A549 (cell line): Measurements from ENCODE around the gene TCN2. TPM values are rescaled to one million over a fixed set of nuclear protein-coding genes. Genes with fewer than 3 reads are reported as not detected.

Source experiments
- ATAC-seq, 2 experiments: fragments of 200-7000 bp in 1 of 2; fragments of >200 bp in 1 of 2; cut with Nextera tagmentation in 1 of 2; cut with Tn5 transposase in 1 of 2; 3 replicates each; pipeline versions ENCODE4 v1.8.0 to v1.9.1; 2018 to 2020; ENCODE audit warnings: mild to moderate bottlenecking in 1 of 2, moderate library complexity in 1 of 2
- CTCF ChIA-PET: fragments of 300-600 bp; sonication (Branson Sonifier 250); formaldehyde crosslinking; extraction: SDS; loops from one replicate; lab custom pipeline; 2021; ENCODE audit warnings: antibody characterized with exemption, inconsistent platforms; lab: Yijun Ruan, JAX
- POLR2A ChIA-PET: fragments of 350-600 bp; formaldehyde crosslinking; extraction: SDS; loops from one replicate; lab custom pipeline; 2021; ENCODE audit warnings: antibody characterized with exemption, inconsistent platforms; lab: Yijun Ruan, JAX
- DNase-seq, 2 experiments: peaks; one replicate each; pipeline versions ENCODE4 v3.0.0 to v3.0.0-alpha.2; 2011 to 2016; ENCODE audit warnings: low read depth in 1 of 2, low spot score in 1 of 2
- FAIRE-seq: peaks from 2 replicates; lab custom pipeline; 2011; peaks lifted over from hg19 to GRCh38; lab: Jason Lieb, UNC
- H3K27ac ChIP-seq, 2 experiments: fragments of >200 bp; sonication (Bioruptor Twin); formaldehyde crosslinking; 3 replicates each; pipeline ENCODE4 v1.5.1; 2016 to 2017
- H3K4me1 ChIP-seq: fragments of >200 bp; sonication (Bioruptor Twin); formaldehyde crosslinking; 3 replicates; pipeline ENCODE4 v1.6.1; 2016
- H3K4me2 ChIP-seq: fragments of >200 bp; sonication (Bioruptor Twin); formaldehyde crosslinking; 3 replicates; pipeline ENCODE4 v1.6.1; 2016
- H3K4me3 ChIP-seq: fragments of >200 bp; sonication (Bioruptor Twin); formaldehyde crosslinking; 3 replicates; pipeline ENCODE4 v1.5.1; 2016
- H3K9me3 ChIP-seq: fragments of >200 bp; sonication (Bioruptor Twin); formaldehyde crosslinking; 3 replicates; pipeline ENCODE4 v1.6.1; 2016
- ATOH8 ChIP-seq: fragments of 250-450 bp; sonication (Bioruptor Pico); IDR thresholded peaks from 2 replicates; pipeline ENCODE4 v1.5.0; 2020; ENCODE audit warnings: low read depth, mild to moderate bottlenecking, moderate library complexity
- CBX8 ChIP-seq: fragments of 200-600 bp; sonication (generic); IDR thresholded peaks from 2 replicates; pipeline ENCODE4 v1.6.1; 2016
- CEBPB ChIP-seq, 2 experiments: fragments of >200 bp in 1 of 2; sonication (Bioruptor Twin) in 1 of 2; formaldehyde crosslinking in 1 of 2; IDR thresholded peaks; 2 replicates each; pipeline ENCODE4 v1.6.1; 2012 to 2016
- EHMT2 ChIP-seq: fragments of 200-600 bp; sonication (generic); IDR thresholded peaks from 2 replicates; pipeline ENCODE4 v1.6.1; 2016; ENCODE audit warnings: antibody characterized with exemption, low read depth, mild to moderate bottlenecking, moderate library complexity
- EP300 ChIP-seq, 2 experiments: fragments of >200 bp; sonication (Bioruptor Twin); formaldehyde crosslinking; IDR thresholded peaks; 2 replicates in 1 of 2; 3 replicates in 1 of 2; pipeline ENCODE4 v1.6.1; 2016 to 2017
- ESRRA ChIP-seq: fragments of 150-350 bp; IDR thresholded peaks from 2 replicates; pipeline ENCODE4 v1.6.1; 2014; ENCODE audit warnings: mild to moderate bottlenecking, low read length, borderline replicate concordance
- FOSL2 ChIP-seq, 2 experiments: fragments of 450-650 bp in 1 of 2; fragments of >200 bp in 1 of 2; sonication (Bioruptor Twin) in 1 of 2; formaldehyde crosslinking; IDR thresholded peaks; 2 replicates each; pipeline versions ENCODE4 v1.5.0 to v1.6.1; 2016 to 2020; ENCODE audit warnings: mild to moderate bottlenecking in 1 of 2, moderate library complexity in 1 of 2
- FOXS1 ChIP-seq: fragments of 250-450 bp; sonication (Bioruptor Pico); IDR thresholded peaks from 2 replicates; pipeline ENCODE4 v1.5.0; 2020; ENCODE audit warnings: mild to moderate bottlenecking, moderate library complexity
- GATA3 ChIP-seq: IDR thresholded peaks from 2 replicates; pipeline ENCODE4 v1.6.1; 2012; ENCODE audit warnings: borderline replicate concordance
- HMGXB4 ChIP-seq: fragments of 250-450 bp; sonication (Bioruptor Pico); IDR thresholded peaks from 2 replicates; pipeline ENCODE4 v1.5.0; 2021; ENCODE audit warnings: mild to moderate bottlenecking, moderate library complexity, borderline replicate concordance
- HOXA7 ChIP-seq: fragments of 250-450 bp; sonication (Bioruptor Pico); IDR thresholded peaks from 2 replicates; pipeline ENCODE4 v1.5.0; 2020; ENCODE audit warnings: mild to moderate bottlenecking, moderate library complexity
- HOXB5 ChIP-seq: fragments of 250-450 bp; sonication (Bioruptor Pico); IDR thresholded peaks from 2 replicates; pipeline ENCODE4 v1.5.0; 2020; ENCODE audit warnings: mild to moderate bottlenecking, moderate library complexity
- JUN ChIP-seq, 2 experiments: fragments of >200 bp; sonication (Bioruptor Twin); formaldehyde crosslinking; IDR thresholded peaks; 2 replicates in 1 of 2; 3 replicates in 1 of 2; pipeline ENCODE4 v1.6.1; 2016 to 2017
- KDM5A ChIP-seq: fragments of 200-600 bp; sonication (generic); IDR thresholded peaks from 2 replicates; pipeline ENCODE4 v1.6.1; 2016; ENCODE audit warnings: antibody characterized with exemption, mild to moderate bottlenecking
- MAFK ChIP-seq: fragments of 450-650 bp; IDR thresholded peaks from 2 replicates; pipeline ENCODE4 v1.6.1; 2014; ENCODE audit not compliant: partially characterized antibody
- MAZ ChIP-seq: fragments of 150-350 bp; IDR thresholded peaks from 2 replicates; pipeline ENCODE4 v1.6.1; 2014; ENCODE audit warnings: antibody characterized with exemption, low read depth, low read length, borderline replicate concordance
- NFE2L2 ChIP-seq: fragments of 150-350 bp; conservative IDR thresholded peaks from 2 replicates; pipeline ENCODE4 v1.6.1; 2014; ENCODE audit warnings: low read length
- NPAS2 ChIP-seq: fragments of 250-450 bp; sonication (Bioruptor Pico); IDR thresholded peaks from 2 replicates; pipeline ENCODE4 v1.8.0; 2022; ENCODE audit warnings: mild to moderate bottlenecking, moderate library complexity, borderline replicate concordance
- NR3C1 ChIP-seq: fragments of >200 bp; sonication (Bioruptor Twin); formaldehyde crosslinking; IDR thresholded peaks from 3 replicates; pipeline ENCODE4 v1.6.1; 2017
- TP53 ChIP-seq: fragments of 250-450 bp; sonication (Bioruptor Pico); IDR thresholded peaks from 2 replicates; pipeline ENCODE4 v1.5.0; 2021; ENCODE audit warnings: mild to moderate bottlenecking, moderate library complexity
- ZC3H11A ChIP-seq: fragments of 450-650 bp; IDR thresholded peaks from 2 replicates; pipeline ENCODE4 v1.6.1; 2014; ENCODE audit warnings: antibody characterized with exemption, mild to moderate bottlenecking
- ZFP36 ChIP-seq: fragments of 450-650 bp; IDR thresholded peaks from 2 replicates; pipeline ENCODE4 v1.6.1; 2014; ENCODE audit warnings: borderline replicate concordance; ENCODE audit not compliant: partially characterized antibody
- WGBS: methylation state at CpG from one replicate; pipeline ENCODE4 v1.1.6; 2017; ENCODE audit errors: missing lambda C conversion rate; 5-methylcytosine and 5-hydroxymethylcytosine counted together
- polyA plus RNA-seq, 4 experiments: library from polyadenylated mRNA; depleted of rRNA in 3 of 4; stranded (reverse); fragments of >200 nt; fragmentation: RNase III in 1 of 4; extraction: RNeasy Plus Mini Kit Qiagen cat#74134 plus additional on column Dnase treatment in 1 of 4; gene quantifications; 2 replicates in 3 of 4; 3 replicates in 1 of 4; pipeline ENCODE4 v1.2.3, GENCODE V29; 2011 to 2017
- TF ChIP-seq, protein P1 (sequence below): fragments of >200 bp; sonication (Bioruptor Twin); formaldehyde crosslinking; IDR thresholded peaks from 2 replicates; pipeline ENCODE4 v1.6.1; 2016
- TF ChIP-seq, protein P2 (sequence below): fragments of >200 bp; sonication (Bioruptor Twin); formaldehyde crosslinking; IDR thresholded peaks from 3 replicates; pipeline ENCODE4 v1.6.1; 2016
- TF ChIP-seq, protein P3 (sequence below): fragments of 200-600 bp; sonication (generic); IDR thresholded peaks from 2 replicates; pipeline ENCODE4 v1.6.1; 2016; ENCODE audit warnings: antibody characterized with exemption, mild to moderate bottlenecking, moderate library complexity

TCN2 gene
- polyA plus RNA-seq, 2 of the 4 experiments (the other 2 are of a cell fraction): 3.9 to 4.3 TPM

GRCh38 chr22:30598986-30599385, 8.0 kb upstream of the TCN2 start:
- DNase-seq: no peak
- ChIA-PET POLR2A (no interaction called here), CTCF (interaction anchor here (1.1 to 1.2 kb wide), 3 partner anchors 15 to 321 kb away, joined by 3 read pairs; no protein-coding TSS in a partner anchor)
- no peak overlapping the region for H3K4me2 ChIP-seq
- H3K9me3 ChIP-seq: no peaks in the 10 kb centered on the region
- TF ChIP-seq JUN (IDR thresholded peaks at IDR 0.05): no peak
- no peak for TF ChIP-seq CBX8
- TF ChIP-seq ESRRA: no peak
- no peak for TF ChIP-seq FOXS1 (CRISPR knock-in tag)
- TF ChIP-seq EP300 (IDR thresholded peaks at IDR 0.05): no peak
- TF ChIP-seq TP53 (CRISPR knock-in tag): no peak
- TF ChIP-seq GATA3: no peak
- TF ChIP-seq NPAS2 (CRISPR knock-in tag): no peak
- no peak overlapping the region for H3K27ac ChIP-seq
- H3K4me3 ChIP-seq: no peak overlapping the region
- ATAC-seq: no peak
- H3K4me1 ChIP-seq: no peaks in the 10 kb centered on the region
- 80% methylated on average over 3 of the region's 3 CpGs for WGBS
- FAIRE-seq: no peak

DNA sequence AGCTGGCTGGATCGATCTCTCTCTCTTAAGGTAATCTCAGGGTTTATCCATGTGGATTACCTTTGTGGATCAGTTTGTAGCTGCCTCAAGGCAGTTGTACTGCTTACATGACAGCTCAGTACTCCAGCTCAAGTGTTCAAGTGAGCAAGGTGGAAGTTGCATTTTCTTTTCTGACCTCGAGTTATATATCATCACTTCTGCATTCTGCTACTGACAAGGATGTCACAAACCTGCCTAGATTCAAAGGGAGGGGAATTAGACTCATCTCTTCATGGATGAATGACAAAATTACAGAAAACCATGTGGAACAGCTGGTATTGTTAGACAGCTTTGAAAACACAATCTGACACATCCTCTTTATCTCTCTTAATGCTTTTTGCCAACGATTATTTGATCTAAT, 6.1 kb upstream of the TCN2 start:
- TF ChIP-seq, protein P1, sequence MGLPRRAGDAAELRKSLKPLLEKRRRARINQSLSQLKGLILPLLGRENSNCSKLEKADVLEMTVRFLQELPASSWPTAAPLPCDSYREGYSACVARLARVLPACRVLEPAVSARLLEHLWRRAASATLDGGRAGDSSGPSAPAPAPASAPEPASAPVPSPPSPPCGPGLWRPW: no peak
- TF ChIP-seq GATA3 (no peak), NFE2L2 (no peak), MAZ (no peak), NR3C1 (no peak), HOXB5 (no peak), ZFP36 (no peak), KDM5A (no peak), CEBPB (IDR thresholded peaks at IDR 0.05) (no peak), HOXA7 (no peak), ZC3H11A (no peak), ATOH8 (CRISPR knock-in tag) (no peak), EHMT2 (no peak), FOSL2 (IDR thresholded peaks at IDR 0.05) (no peak), FOSL2 (CRISPR knock-in tag; IDR thresholded peaks at IDR 0.05) (no peak), MAFK (no peak), HMGXB4 (CRISPR knock-in tag) (no peak)
- TF ChIP-seq, protein P2, sequence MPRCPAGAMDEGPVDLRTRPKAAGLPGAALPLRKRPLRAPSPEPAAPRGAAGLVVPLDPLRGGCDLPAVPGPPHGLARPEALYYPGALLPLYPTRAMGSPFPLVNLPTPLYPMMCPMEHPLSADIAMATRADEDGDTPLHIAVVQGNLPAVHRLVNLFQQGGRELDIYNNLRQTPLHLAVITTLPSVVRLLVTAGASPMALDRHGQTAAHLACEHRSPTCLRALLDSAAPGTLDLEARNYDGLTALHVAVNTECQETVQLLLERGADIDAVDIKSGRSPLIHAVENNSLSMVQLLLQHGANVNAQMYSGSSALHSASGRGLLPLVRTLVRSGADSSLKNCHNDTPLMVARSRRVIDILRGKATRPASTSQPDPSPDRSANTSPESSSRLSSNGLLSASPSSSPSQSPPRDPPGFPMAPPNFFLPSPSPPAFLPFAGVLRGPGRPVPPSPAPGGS: no peak
- TF ChIP-seq, protein P3, sequence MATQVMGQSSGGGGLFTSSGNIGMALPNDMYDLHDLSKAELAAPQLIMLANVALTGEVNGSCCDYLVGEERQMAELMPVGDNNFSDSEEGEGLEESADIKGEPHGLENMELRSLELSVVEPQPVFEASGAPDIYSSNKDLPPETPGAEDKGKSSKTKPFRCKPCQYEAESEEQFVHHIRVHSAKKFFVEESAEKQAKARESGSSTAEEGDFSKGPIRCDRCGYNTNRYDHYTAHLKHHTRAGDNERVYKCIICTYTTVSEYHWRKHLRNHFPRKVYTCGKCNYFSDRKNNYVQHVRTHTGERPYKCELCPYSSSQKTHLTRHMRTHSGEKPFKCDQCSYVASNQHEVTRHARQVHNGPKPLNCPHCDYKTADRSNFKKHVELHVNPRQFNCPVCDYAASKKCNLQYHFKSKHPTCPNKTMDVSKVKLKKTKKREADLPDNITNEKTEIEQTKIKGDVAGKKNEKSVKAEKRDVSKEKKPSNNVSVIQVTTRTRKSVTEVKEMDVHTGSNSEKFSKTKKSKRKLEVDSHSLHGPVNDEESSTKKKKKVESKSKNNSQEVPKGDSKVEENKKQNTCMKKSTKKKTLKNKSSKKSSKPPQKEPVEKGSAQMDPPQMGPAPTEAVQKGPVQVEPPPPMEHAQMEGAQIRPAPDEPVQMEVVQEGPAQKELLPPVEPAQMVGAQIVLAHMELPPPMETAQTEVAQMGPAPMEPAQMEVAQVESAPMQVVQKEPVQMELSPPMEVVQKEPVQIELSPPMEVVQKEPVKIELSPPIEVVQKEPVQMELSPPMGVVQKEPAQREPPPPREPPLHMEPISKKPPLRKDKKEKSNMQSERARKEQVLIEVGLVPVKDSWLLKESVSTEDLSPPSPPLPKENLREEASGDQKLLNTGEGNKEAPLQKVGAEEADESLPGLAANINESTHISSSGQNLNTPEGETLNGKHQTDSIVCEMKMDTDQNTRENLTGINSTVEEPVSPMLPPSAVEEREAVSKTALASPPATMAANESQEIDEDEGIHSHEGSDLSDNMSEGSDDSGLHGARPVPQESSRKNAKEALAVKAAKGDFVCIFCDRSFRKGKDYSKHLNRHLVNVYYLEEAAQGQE: no peak
- no peak overlapping the region for H3K27ac ChIP-seq
- peaks cover 3% of the 10 kb centered on the region for H3K4me1 ChIP-seq
- DNase-seq: no peak
- no peak overlapping the region for H3K4me2 ChIP-seq
- POLR2A ChIA-PET: interaction anchor here (0.8 kb wide), 1 partner anchor 9 kb away, joined by 3 read pairs; the partner anchor contains the start of gene PES1
- no peak for ATAC-seq
- CTCF ChIA-PET: interaction anchor here (0.5 to 1.7 kb wide), 2 partner anchors 8 to 156 kb away, joined by 3 to 8 read pairs; no protein-coding TSS in a partner anchor
- FAIRE-seq: no peak
- no peak overlapping the region for H3K4me3 ChIP-seq
- WGBS: 33% methylated on average over 3 of the region's 3 CpGs
- H3K9me3 ChIP-seq: no peaks in the 10 kb centered on the region
